Cerebellar nuclear complex (tissue), 1 donor: Measurements from ENCODE around the gene MROH8.
A peak's percentile ranks its signal among the peaks of the same experiment; 100 is the strongest.
"Not testable (repeated sequence)": the region's sequence is repeated elsewhere in the genome, so short reads cannot be mapped to it uniquely, and the experiment has no call there.

Experiments used
- DNase-seq, 2 experiments: peaks; one replicate each; lab custom pipeline; 2025; lab: John Stamatoyannopoulos, UW

MROH8 gene

GRCh38 chr20:37154684-37155298 is 24.6 kb downstream of the MROH8 start:
- no peak for DNase-seq

GRCh38 chr20:37152284-37152683 is 27.1 kb downstream of the MROH8 start:
- no peak for DNase-seq

- DNase-seq = no peak
Observed at GRCh38 chr20:37151529-37151928, 27.8 kb downstream of the MROH8 start.

GRCh38 chr20:37150864-37151263 is 28.5 kb downstream of the MROH8 start:
- DNase-seq = not testable (repeated sequence)

- no peak for DNase-seq
Observed at GRCh38 chr20:37147250-37147649, 32.1 kb downstream of the MROH8 start.

- no peak for DNase-seq
Observed at GRCh38 chr20:37144856-37145404, 34.4 kb downstream of the MROH8 start.

GRCh38 chr20:37142708-37143107 is 36.6 kb downstream of the MROH8 start:
- DNase-seq = no peak

- DNase-seq = no peak
Observed at GRCh38 chr20:37137547-37137946, 41.8 kb downstream of the MROH8 start.

- no peak for DNase-seq
Observed at GRCh38 chr20:37133952-37134351, 45.4 kb downstream of the MROH8 start.

GRCh38 chr20:37131486-37131885 is 47.9 kb downstream of the MROH8 start:
- DNase-seq = no peak

GRCh38 chr20:37128803-37129202 is 50.5 kb downstream of the MROH8 start:
- DNase-seq = no peak

GRCh38 chr20:37126290-37126689 is 53.1 kb downstream of the MROH8 start:
- not testable (repeated sequence) for DNase-seq

GRCh38 chr20:37123441-37123840 is 55.9 kb downstream of the MROH8 start:
- no peak for DNase-seq

GRCh38 chr20:37120497-37120896 is 58.9 kb downstream of the MROH8 start:
- no peak for DNase-seq

- DNase-seq = no peak
Observed at GRCh38 chr20:37119356-37120036, 59.9 kb downstream of the MROH8 start.

- no peak for DNase-seq
Observed at GRCh38 chr20:37114012-37114411, 65.3 kb downstream of the MROH8 start.

GRCh38 chr20:37111926-37112455 is 67.4 kb downstream of the MROH8 start:
- no peak for DNase-seq

- DNase-seq = no peak
Observed at GRCh38 chr20:37108676-37109075, 70.7 kb downstream of the MROH8 start.

GRCh38 chr20:37102571-37102970 is 76.8 kb downstream of the MROH8 start:
- DNase-seq = no peak

GRCh38 chr20:37096415-37097041 is 82.8 kb downstream of the MROH8 start:
- DNase-seq = no peak

GRCh38 chr20:37095599-37096414 is 83.5 kb downstream of the MROH8 start, which contains the start of gene RBL1:
TSS of gene RBL1 (minus strand) at chr20:37095997. CDS start at chr20:37095928, 69 bp downstream.
- peak in 1 of 2 experiments; percentile 61 for DNase-seq

GRCh38 chr20:37095108-37095598 is 84.2 kb downstream of the MROH8 start:
- no peak for DNase-seq
